NB4 (cell line): Measurements from ENCODE around the gene MARK1.

ENCODE experiments used
- CTCF ChIP-seq: IDR thresholded peaks from one replicate; pipeline ENCODE4 v1.5.1; 2012; ENCODE audit warnings: low read depth, low read length
- MAX ChIP-seq: IDR thresholded peaks from 2 replicates; pipeline ENCODE4 v1.6.1; 2011; ENCODE audit warnings: low read depth, low read length

DNA sequence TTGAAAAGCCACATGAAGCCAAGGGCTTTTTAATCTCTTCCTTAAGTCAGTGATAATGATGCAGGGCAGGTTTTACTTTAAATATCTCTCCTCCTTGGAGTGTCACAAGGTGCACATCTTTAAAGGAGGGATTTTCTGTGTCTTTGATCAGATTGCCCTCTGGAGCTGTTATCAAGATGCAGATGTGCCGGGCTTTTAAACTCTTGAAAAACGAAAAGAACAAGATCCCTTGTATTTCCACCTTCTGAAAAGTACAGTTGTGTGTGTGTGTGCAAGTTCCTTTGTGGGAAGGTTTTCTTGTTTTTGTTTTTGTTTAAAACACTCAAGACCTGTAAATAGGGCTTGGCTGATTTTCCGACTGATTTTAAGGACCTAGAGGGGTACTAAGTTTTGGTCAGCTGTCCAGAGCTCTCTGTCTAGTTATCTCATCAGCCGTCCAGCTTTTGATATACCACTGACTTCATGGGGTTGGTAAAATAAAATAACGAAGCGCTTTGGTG is 1.6 kb downstream of the MARK1 start:
- TF ChIP-seq MAX (no peak), CTCF (no peak)
